ENCODE results near the gene PPP1R13B. TPM values are rescaled to one million over a fixed set of nuclear protein-coding genes. Genes with fewer than 3 reads are reported as not detected.
A peak's percentile ranks its signal among the peaks of the same experiment; 100 is the strongest.
"Not testable (repeated sequence)": the region's sequence is repeated elsewhere in the genome, so short reads cannot be mapped to it uniquely, and the experiment has no call there.

PPP1R13B gene
- polyA plus RNA-seq, 4 donors = 26.0 to 41.4 (median 33.3) TPM

- DNase-seq (ENCODE audit: low read depth in 4 of 4, low spot score in 2 of 4) = no peak
Measured at GRCh38 chr14:103861413-103862392, 14.3 kb upstream of the PPP1R13B start.

- DNase-seq (ENCODE audit: low read depth in 4 of 4, low spot score in 2 of 4) = no peak
Measured at GRCh38 chr14:103859416-103860202, 12.2 kb upstream of the PPP1R13B start.

- DNase-seq (ENCODE audit: low read depth in 4 of 4, low spot score in 2 of 4) = no peak
Measured at GRCh38 chr14:103858063-103858781, 10.8 kb upstream of the PPP1R13B start.

GRCh38 chr14:103857256-103857655 lies 9.9 kb upstream of the PPP1R13B start:
- DNase-seq (ENCODE audit: low read depth in 4 of 4, low spot score in 2 of 4) = no peak

- no peak for DNase-seq (ENCODE audit: low read depth in 4 of 4, low spot score in 2 of 4)
Measured at GRCh38 chr14:103856607-103857006, 9.2 kb upstream of the PPP1R13B start.

- DNase-seq (ENCODE audit: low read depth in 4 of 4, low spot score in 2 of 4) = no peak
Measured at GRCh38 chr14:103856105-103856504, 8.7 kb upstream of the PPP1R13B start.

GRCh38 chr14:103855734-103856095 lies 8.3 kb upstream of the PPP1R13B start:
- no peak for DNase-seq (ENCODE audit: low read depth in 4 of 4, low spot score in 2 of 4)

GRCh38 chr14:103854822-103855733 lies 7.7 kb upstream of the PPP1R13B start:
- DNase-seq (ENCODE audit: low read depth in 4 of 4, low spot score in 2 of 4) = peak in 1 of 4 donors; percentile 77

- DNase-seq (ENCODE audit: low read depth in 4 of 4, low spot score in 2 of 4) = no peak
Measured at GRCh38 chr14:103854017-103854808, 6.8 kb upstream of the PPP1R13B start.

- no peak for DNase-seq (ENCODE audit: low read depth in 4 of 4, low spot score in 2 of 4)
Measured at GRCh38 chr14:103849151-103849886, 1.9 kb upstream of the PPP1R13B start.

GRCh38 chr14:103848175-103849077 lies 1.1 kb upstream of the PPP1R13B start:
- DNase-seq (ENCODE audit: low read depth in 4 of 4, low spot score in 2 of 4) = no peak

GRCh38 chr14:103846543-103847450 lies 578 bp downstream of the PPP1R13B start:
- DNase-seq (ENCODE audit: low read depth in 4 of 4, low spot score in 2 of 4) = no peak

- no peak for DNase-seq (ENCODE audit: low read depth in 4 of 4, low spot score in 2 of 4)
Measured at GRCh38 chr14:103846097-103846496, 1.3 kb downstream of the PPP1R13B start.

- no peak for DNase-seq (ENCODE audit: low read depth in 4 of 4, low spot score in 2 of 4)
Measured at GRCh38 chr14:103845327-103845726, 2.0 kb downstream of the PPP1R13B start.

GRCh38 chr14:103841265-103841664 lies 6.1 kb downstream of the PPP1R13B start:
- not testable (repeated sequence) for DNase-seq (ENCODE audit: low read depth in 4 of 4, low spot score in 2 of 4)

GRCh38 chr14:103840014-103840413 lies 7.4 kb downstream of the PPP1R13B start:
- DNase-seq (ENCODE audit: low read depth in 4 of 4, low spot score in 2 of 4) = no peak

Measured in left renal cortex interstitium (tissue), 4 donors.